Liver (tissue), 3 donors: Measurements from ENCODE around the gene L3HYPDH.

Source experiments
- EGR1 ChIP-seq, 2 donors: IDR thresholded peaks; 2 replicates each; pipeline ENCODE4 v1.6.1; 2016 to 2018; ENCODE audit warnings: antibody characterized with exemption in 2 of 2, low read depth in 2 of 2
- FOXA1 ChIP-seq: IDR thresholded peaks from 2 replicates; pipeline ENCODE4 v1.6.1; 2016; ENCODE audit warnings: antibody characterized with exemption
- GABPA ChIP-seq, 2 donors: IDR thresholded peaks in 1 of 2; conservative IDR thresholded peaks in 1 of 2; 2 replicates each; pipeline ENCODE4 v1.6.1; 2016; ENCODE audit warnings: antibody characterized with exemption in 2 of 2, mild to moderate bottlenecking in 1 of 2, moderate library complexity in 1 of 2
- HNF4G ChIP-seq: IDR thresholded peaks from 2 replicates; pipeline ENCODE4 v1.6.1; 2016; ENCODE audit warnings: antibody characterized with exemption
- JUND ChIP-seq, 2 donors: IDR thresholded peaks; 2 replicates each; pipeline ENCODE4 v1.6.1; 2016; ENCODE audit warnings: antibody characterized with exemption in 2 of 2
- MAX ChIP-seq: IDR thresholded peaks from 2 replicates; pipeline ENCODE4 v1.6.1; 2016; ENCODE audit warnings: antibody characterized with exemption
- NR2F2 ChIP-seq: IDR thresholded peaks from 2 replicates; pipeline ENCODE4 v1.6.1; 2016; ENCODE audit warnings: antibody characterized with exemption
- RAD21 ChIP-seq, 2 donors: IDR thresholded peaks; 2 replicates each; pipeline ENCODE4 v1.6.1; 2016; ENCODE audit warnings: antibody characterized with exemption in 2 of 2, mild to moderate bottlenecking in 2 of 2
- REST ChIP-seq: IDR thresholded peaks from 2 replicates; pipeline ENCODE4 v1.6.1; 2016; ENCODE audit warnings: antibody characterized with exemption, mild to moderate bottlenecking
- SP1 ChIP-seq: IDR thresholded peaks from 2 replicates; pipeline ENCODE4 v1.6.1; 2018; ENCODE audit warnings: antibody characterized with exemption, mild to moderate bottlenecking
- TAF1 ChIP-seq: conservative IDR thresholded peaks from 2 replicates; pipeline ENCODE4 v1.6.1; 2016; ENCODE audit warnings: antibody characterized with exemption, mild to moderate bottlenecking
- YY1 ChIP-seq: IDR thresholded peaks from 2 replicates; pipeline ENCODE4 v1.6.1; 2016; ENCODE audit warnings: antibody characterized with exemption, mild to moderate bottlenecking
- TF ChIP-seq, protein P1 (sequence below): fragments of 150-350 bp; IDR thresholded peaks from 2 replicates; pipeline ENCODE4 v1.5.1; 2017; ENCODE audit warnings: improper control_type of control experiment, low read depth, low read length; ENCODE audit not compliant: missing input control
- TF ChIP-seq, protein P2 (sequence below): IDR thresholded peaks from 2 replicates; pipeline ENCODE4 v1.6.1; 2016; ENCODE audit warnings: antibody characterized with exemption
- donor health status: healthy.
- donor health status: healthy.

GRCh38 chr14:59507752-59508103 is 23.5 kb upstream of the L3HYPDH start:
- TF ChIP-seq REST (no peak), YY1 (no peak), MAX (no peak), GABPA (IDR thresholded peaks at IDR 0.05 in 1 of 2, conservative IDR thresholded peaks at IDR 0.05 in 1 of 2) (no peak), TAF1 (no peak), JUND (IDR thresholded peaks at IDR 0.05) (no peak), HNF4G (no peak), RAD21 (IDR thresholded peaks at IDR 0.05) (no peak), FOXA1 (no peak), NR2F2 (no peak), EGR1 (IDR thresholded peaks at IDR 0.05; ENCODE audit: low read depth in 2 of 2) (no peak), SP1 (no peak)
- TF ChIP-seq, protein P1, sequence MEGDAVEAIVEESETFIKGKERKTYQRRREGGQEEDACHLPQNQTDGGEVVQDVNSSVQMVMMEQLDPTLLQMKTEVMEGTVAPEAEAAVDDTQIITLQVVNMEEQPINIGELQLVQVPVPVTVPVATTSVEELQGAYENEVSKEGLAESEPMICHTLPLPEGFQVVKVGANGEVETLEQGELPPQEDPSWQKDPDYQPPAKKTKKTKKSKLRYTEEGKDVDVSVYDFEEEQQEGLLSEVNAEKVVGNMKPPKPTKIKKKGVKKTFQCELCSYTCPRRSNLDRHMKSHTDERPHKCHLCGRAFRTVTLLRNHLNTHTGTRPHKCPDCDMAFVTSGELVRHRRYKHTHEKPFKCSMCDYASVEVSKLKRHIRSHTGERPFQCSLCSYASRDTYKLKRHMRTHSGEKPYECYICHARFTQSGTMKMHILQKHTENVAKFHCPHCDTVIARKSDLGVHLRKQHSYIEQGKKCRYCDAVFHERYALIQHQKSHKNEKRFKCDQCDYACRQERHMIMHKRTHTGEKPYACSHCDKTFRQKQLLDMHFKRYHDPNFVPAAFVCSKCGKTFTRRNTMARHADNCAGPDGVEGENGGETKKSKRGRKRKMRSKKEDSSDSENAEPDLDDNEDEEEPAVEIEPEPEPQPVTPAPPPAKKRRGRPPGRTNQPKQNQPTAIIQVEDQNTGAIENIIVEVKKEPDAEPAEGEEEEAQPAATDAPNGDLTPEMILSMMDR, result no peak
- TF ChIP-seq, protein P2, sequence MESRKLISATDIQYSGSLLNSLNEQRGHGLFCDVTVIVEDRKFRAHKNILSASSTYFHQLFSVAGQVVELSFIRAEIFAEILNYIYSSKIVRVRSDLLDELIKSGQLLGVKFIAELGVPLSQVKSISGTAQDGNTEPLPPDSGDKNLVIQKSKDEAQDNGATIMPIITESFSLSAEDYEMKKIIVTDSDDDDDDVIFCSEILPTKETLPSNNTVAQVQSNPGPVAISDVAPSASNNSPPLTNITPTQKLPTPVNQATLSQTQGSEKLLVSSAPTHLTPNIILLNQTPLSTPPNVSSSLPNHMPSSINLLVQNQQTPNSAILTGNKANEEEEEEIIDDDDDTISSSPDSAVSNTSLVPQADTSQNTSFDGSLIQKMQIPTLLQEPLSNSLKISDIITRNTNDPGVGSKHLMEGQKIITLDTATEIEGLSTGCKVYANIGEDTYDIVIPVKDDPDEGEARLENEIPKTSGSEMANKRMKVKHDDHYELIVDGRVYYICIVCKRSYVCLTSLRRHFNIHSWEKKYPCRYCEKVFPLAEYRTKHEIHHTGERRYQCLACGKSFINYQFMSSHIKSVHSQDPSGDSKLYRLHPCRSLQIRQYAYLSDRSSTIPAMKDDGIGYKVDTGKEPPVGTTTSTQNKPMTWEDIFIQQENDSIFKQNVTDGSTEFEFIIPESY, result no peak
